PC-9 (cell line): Measurements from ENCODE around the gene SRM.

Source experiments
- EZH2 ChIP-seq: fragments of 200-600 bp; sonication (generic); IDR thresholded peaks from 2 replicates; pipeline ENCODE4 v1.8.0; 2017; ENCODE audit warnings: antibody characterized with exemption, low read depth
- TF ChIP-seq, protein P1 (sequence below): fragments of 200-600 bp; sonication (generic); conservative IDR thresholded peaks from 2 replicates; pipeline ENCODE4 v1.6.1; 2017; ENCODE audit warnings: mixed run types, antibody characterized with exemption, mild to moderate bottlenecking, moderate library complexity

DNA sequence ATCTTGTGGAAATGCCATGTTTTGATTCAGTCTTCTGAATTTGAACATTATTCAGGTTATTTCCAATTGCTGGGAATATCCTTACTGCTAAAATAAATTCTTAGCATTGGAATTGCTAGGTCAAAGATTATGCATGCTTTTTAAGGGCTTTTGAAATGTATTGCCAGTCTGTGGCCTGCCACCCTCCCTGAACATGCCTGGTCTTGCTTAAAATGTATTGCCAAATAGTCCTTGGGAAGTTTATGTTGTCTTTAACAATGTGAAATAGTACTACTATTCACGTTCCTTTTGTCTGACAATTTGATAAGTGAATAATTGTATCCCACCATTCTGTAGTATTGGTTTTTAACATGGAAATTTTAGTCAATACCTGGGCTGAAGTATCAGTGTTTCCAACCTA, 33.8 kb downstream of the SRM start:
- TF ChIP-seq, protein P1, sequence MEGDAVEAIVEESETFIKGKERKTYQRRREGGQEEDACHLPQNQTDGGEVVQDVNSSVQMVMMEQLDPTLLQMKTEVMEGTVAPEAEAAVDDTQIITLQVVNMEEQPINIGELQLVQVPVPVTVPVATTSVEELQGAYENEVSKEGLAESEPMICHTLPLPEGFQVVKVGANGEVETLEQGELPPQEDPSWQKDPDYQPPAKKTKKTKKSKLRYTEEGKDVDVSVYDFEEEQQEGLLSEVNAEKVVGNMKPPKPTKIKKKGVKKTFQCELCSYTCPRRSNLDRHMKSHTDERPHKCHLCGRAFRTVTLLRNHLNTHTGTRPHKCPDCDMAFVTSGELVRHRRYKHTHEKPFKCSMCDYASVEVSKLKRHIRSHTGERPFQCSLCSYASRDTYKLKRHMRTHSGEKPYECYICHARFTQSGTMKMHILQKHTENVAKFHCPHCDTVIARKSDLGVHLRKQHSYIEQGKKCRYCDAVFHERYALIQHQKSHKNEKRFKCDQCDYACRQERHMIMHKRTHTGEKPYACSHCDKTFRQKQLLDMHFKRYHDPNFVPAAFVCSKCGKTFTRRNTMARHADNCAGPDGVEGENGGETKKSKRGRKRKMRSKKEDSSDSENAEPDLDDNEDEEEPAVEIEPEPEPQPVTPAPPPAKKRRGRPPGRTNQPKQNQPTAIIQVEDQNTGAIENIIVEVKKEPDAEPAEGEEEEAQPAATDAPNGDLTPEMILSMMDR = no peak
- no peak for TF ChIP-seq EZH2
